HepG2 (cell line): Measurements from ENCODE around the gene UBR4. TPM values are rescaled to one million over a fixed set of nuclear protein-coding genes. Genes with fewer than 3 reads are reported as not detected.

Experiments used
- ATAC-seq: fragments of 200-7000 bp; cut with Tn5 transposase; 3 replicates; pipeline ENCODE4 v1.9.1; 2020; ENCODE audit warnings: mild to moderate bottlenecking, moderate library complexity
- BruUV-seq: library from RNA; stranded (reverse); fragments of 400-500 nt; replicated peaks from 2 replicates; lab custom pipeline; 2021; lab: Mats Ljungman, UMichigan
- CTCF ChIA-PET: fragments of 300-600 bp; formaldehyde crosslinking; extraction: SDS; loops from one replicate; lab custom pipeline; 2021; ENCODE audit warnings: low total read pairs, inconsistent platforms, low intra/inter-chr PET ratio; lab: Yijun Ruan, JAX
- POLR2A ChIA-PET: fragments of 350-600 bp; sonication (Branson Sonifier 250); formaldehyde crosslinking; loops from one replicate; lab custom pipeline; 2020; ENCODE audit warnings: antibody characterized with exemption, inconsistent platforms; lab: Yijun Ruan, JAX
- DNase-seq: peaks from one replicate; pipeline ENCODE4 v3.0.0-alpha.2; 2015; ENCODE audit warnings: low spot score
- FAIRE-seq: peaks from 3 replicates; lab custom pipeline; 2011; peaks lifted over from hg19 to GRCh38; lab: Jason Lieb, UNC
- H2AFZ ChIP-seq: one replicate; pipeline ENCODE4 v1.6.1; 2011; ENCODE audit warnings: low read length, inconsistent platforms
- H3K27ac ChIP-seq: fragments of 300-600 bp; 3 replicates; pipeline ENCODE4 v1.8.0; 2011; ENCODE audit warnings: mixed run types, mild to moderate bottlenecking, mixed read lengths, low read length, inconsistent platforms; ENCODE audit not compliant: insufficient read depth; ENCODE audit errors: extremely low read length
- H3K27me3 ChIP-seq, 2 experiments: fragments of 200-600 bp in 1 of 2; 2 replicates in 1 of 2; 3 replicates in 1 of 2; pipeline versions ENCODE4 v1.6.0 to v1.8.0; 2011; ENCODE audit warnings: low read length in 2 of 2, mild to moderate bottlenecking in 2 of 2, moderate library complexity in 2 of 2, inconsistent platforms in 1 of 2; ENCODE audit not compliant: insufficient read depth in 2 of 2, control insufficient read depth in 1 of 2
- H3K36me3 ChIP-seq, 2 experiments: fragments of 200-600 bp in 1 of 2; replicated peaks in 1 of 2; 2 replicates in 1 of 2; 3 replicates in 1 of 2; pipeline versions ENCODE4 v1.5.1 to v1.8.0; 2011; ENCODE audit warnings: low read length in 2 of 2, inconsistent platforms in 1 of 2; ENCODE audit not compliant: insufficient read depth in 2 of 2, control insufficient read depth in 1 of 2
- H3K4me1 ChIP-seq: 2 replicates; pipeline ENCODE4 v1.5.1; 2012; ENCODE audit warnings: low read length, inconsistent platforms; ENCODE audit not compliant: insufficient read depth
- H3K4me2 ChIP-seq: 2 replicates; pipeline ENCODE4 v1.6.0; 2011; ENCODE audit warnings: low read depth, low read length, inconsistent platforms
- H3K4me3 ChIP-seq, 3 experiments: fragments of 200-600 bp in 1 of 3; sonication (generic), shearing (Covaris generic) in 1 of 3; replicated peaks in 1 of 3; 2 replicates each; pipeline ENCODE4 v1.5.1; 2011 to 2016; ENCODE audit warnings: low read length in 3 of 3, inconsistent platforms in 2 of 3, low read depth in 2 of 3, mild to moderate bottlenecking in 2 of 3, control low read depth in 1 of 3, mixed read lengths in 1 of 3; ENCODE audit not compliant: insufficient read depth in 1 of 3
- H3K79me2 ChIP-seq: one replicate; pipeline ENCODE4 v1.6.1; 2011; ENCODE audit warnings: low read length, inconsistent platforms; ENCODE audit not compliant: insufficient read depth
- H3K9ac ChIP-seq: 2 replicates; pipeline ENCODE4 v1.6.0; 2011; ENCODE audit warnings: mild to moderate bottlenecking, low read depth, low read length, inconsistent platforms; ENCODE audit not compliant: insufficient read depth
- H3K9me3 ChIP-seq: 2 replicates; pipeline ENCODE4 v1.5.1; 2012; ENCODE audit warnings: mild to moderate bottlenecking, low read length
- H4K20me1 ChIP-seq: 2 replicates; pipeline ENCODE4 v1.6.0; 2011; ENCODE audit warnings: inconsistent platforms, mild to moderate bottlenecking, low read length, moderate library complexity; ENCODE audit not compliant: insufficient read depth
- GLI4 ChIP-seq: sonication (generic); formaldehyde crosslinking; IDR thresholded peaks from 2 replicates; pipeline ENCODE4 v1.5.1; 2020; ENCODE audit warnings: missing genetic modification reagents, mild to moderate bottlenecking, moderate library complexity, borderline replicate concordance
- HNF1B ChIP-seq: sonication (generic); formaldehyde crosslinking; IDR thresholded peaks from 2 replicates; pipeline ENCODE4 v1.5.1; 2020; ENCODE audit warnings: mild to moderate bottlenecking, moderate library complexity, missing genetic modification reagents
- HOXA5 ChIP-seq: sonication (generic); formaldehyde crosslinking; IDR thresholded peaks from 2 replicates; pipeline ENCODE4 v1.4.0; 2020; ENCODE audit warnings: missing genetic modification reagents
- IKZF1 ChIP-seq: fragments of 450-650 bp; IDR thresholded peaks from 2 replicates; pipeline ENCODE4 v1.7.1; 2016
- KDM5A ChIP-seq: fragments of 200-600 bp; sonication (generic); IDR thresholded peaks from 2 replicates; pipeline ENCODE4 v1.7.0; 2018; ENCODE audit warnings: antibody characterized with exemption, mild to moderate bottlenecking, low read length, borderline replicate concordance
- NFE2L1 ChIP-seq: sonication (generic); formaldehyde crosslinking; IDR thresholded peaks from 2 replicates; pipeline ENCODE4 v1.4.0; 2020; ENCODE audit warnings: missing genetic modification reagents, mild to moderate bottlenecking, borderline replicate concordance
- SOX13 ChIP-seq, 3 experiments: fragments of 450-650 bp in 1 of 3; sonication (generic) in 1 of 3; formaldehyde crosslinking in 1 of 3; IDR thresholded peaks in 2 of 3; conservative IDR thresholded peaks in 1 of 3; 2 replicates each; pipeline versions ENCODE4 v1.5.0 to v1.6.1; 2016 to 2020; ENCODE audit warnings: antibody characterized with exemption in 1 of 3, mild to moderate bottlenecking in 1 of 3, missing compliant biosample characterization in 1 of 3, missing genetic modification reagents in 1 of 3, moderate library complexity in 1 of 3
- SRF ChIP-seq: IDR thresholded peaks from 2 replicates; pipeline ENCODE4 v1.6.1; 2011; ENCODE audit warnings: mild to moderate bottlenecking, low read depth, low read length, moderate library complexity
- TGIF2 ChIP-seq: IDR thresholded peaks from 2 replicates; pipeline ENCODE4 v1.6.1; 2016; ENCODE audit warnings: control low read depth, missing compliant biosample characterization
- THAP11 ChIP-seq: IDR thresholded peaks from 2 replicates; pipeline ENCODE4 v1.6.1; 2016; ENCODE audit warnings: missing biosample characterization, missing genetic modification reagents
- THRA ChIP-seq: sonication (generic); formaldehyde crosslinking; IDR thresholded peaks from 2 replicates; pipeline ENCODE4 v1.4.0; 2020; ENCODE audit warnings: missing genetic modification reagents, borderline replicate concordance
- ZKSCAN1 ChIP-seq: fragments of 150-350 bp; IDR thresholded peaks from 2 replicates; pipeline ENCODE4 v1.6.1; 2014; ENCODE audit warnings: low read length
- ZNF18 ChIP-seq: sonication (generic); formaldehyde crosslinking; IDR thresholded peaks from 2 replicates; pipeline ENCODE4 v1.8.0; 2022; ENCODE audit warnings: mild to moderate bottlenecking, missing genetic modification reagents; ENCODE audit not compliant: insufficient replicate concordance
- ZNF251 ChIP-seq: sonication (generic); formaldehyde crosslinking; IDR thresholded peaks from 2 replicates; pipeline ENCODE4 v1.9.0; 2021; ENCODE audit warnings: mild to moderate bottlenecking, missing genetic modification reagents
- ZNF3 ChIP-seq: IDR thresholded peaks from 2 replicates; pipeline ENCODE4 v1.7.0; 2017; ENCODE audit warnings: inconsistent platforms
- ZNF317 ChIP-seq: sonication (generic); formaldehyde crosslinking; IDR thresholded peaks from 2 replicates; pipeline ENCODE4 v1.5.0; 2020; ENCODE audit warnings: mild to moderate bottlenecking, missing genetic modification reagents
- ZNF468 ChIP-seq: sonication (generic); formaldehyde crosslinking; IDR thresholded peaks from 2 replicates; pipeline ENCODE4 v1.8.0; 2022; ENCODE audit warnings: mild to moderate bottlenecking, moderate library complexity, missing genetic modification reagents
- ZNF589 ChIP-seq: sonication (generic); formaldehyde crosslinking; conservative IDR thresholded peaks from 2 replicates; pipeline ENCODE4 v1.8.0; 2022; ENCODE audit warnings: mild to moderate bottlenecking, moderate library complexity, missing genetic modification reagents
- WGBS: methylation state at CpG from one replicate; pipeline ENCODE4 v1.1.6; 2017; ENCODE audit warnings: low lambda C conversion rate; 5-methylcytosine and 5-hydroxymethylcytosine counted together
- in situ Hi-C: cut with HindIII; loops from 2 replicates; pipeline ENCODE4 v1.10.0; 2017; ENCODE audit warnings: low pct_unique_long_range_greater_than_20kb; ENCODE audit not compliant: extremely low pct_ligation_motif_present
- intact Hi-C: fragments of 100-400 bp; cut with micrococcal nuclease; formaldehyde crosslinking; loops from one replicate; pipeline ENCODE4 v1.10.0; 2022; ENCODE audit not compliant: unreplicated experiment
- polyA plus RNA-seq, 8 experiments: library from polyadenylated mRNA; depleted of rRNA in 3 of 8; stranded (reverse) in 7 of 8; unstranded in 1 of 8; fragments of >200 nt; fragmentation: Illumina TruSeq in 4 of 8; extraction: Trizol in 4 of 8; gene quantifications; 2 replicates each; pipeline versions ENCODE4 v1.2.1 to v1.2.3, GENCODE V29; 2011 to 2016; ENCODE audit warnings: low read depth in 4 of 8, missing spikeins in 1 of 8, mixed read lengths in 1 of 8; ENCODE audit not compliant: insufficient read depth in 1 of 8
- total RNA-seq, 5 experiments: library from RNA; depleted of rRNA; stranded (reverse); fragments of >200 nt; fragmentation: Illumina TruSeq; extraction: Trizol; gene quantifications; 2 replicates each; pipeline ENCODE4 v1.2.3, GENCODE V29; 2016; ENCODE audit warnings: low read depth in 1 of 5

The UBR4 gene
- total and polyA plus RNA-seq, 2 of the 13 experiments (the other 11 are each of a cell fraction or from before 2014, with no cell fraction given) = 59.1 to 106 TPM

GRCh38 chr1:19210772-19211549 lies 895 bp upstream of the UBR4 start (continued):
- TF ChIP-seq SOX13 (IDR thresholded peaks at IDR 0.05) = 0 out of 2 replicates have a peak, but pooled peaks have one; percentile 5
- no peak for TF ChIP-seq SOX13 (CRISPR knock-in tag; conservative IDR thresholded peaks at IDR 0.05 in 1 of 2, IDR thresholded peaks at IDR 0.05 in 1 of 2)
- TF ChIP-seq ZNF317 = no peak

GRCh38 chr1:19209439-19209989 lies 552 bp downstream of the UBR4 start:
- FAIRE-seq (no peak), ATAC-seq (peak; percentile 57), DNase-seq (peak; percentile 58)
- Histone ChIP-seq H3K27ac (peak overlapping the region; percentile 92), H3K9ac (peak overlapping the region; percentile 93), H3K4me2 (peak overlapping the region; percentile 82), H3K79me2 (peaks cover 86% of the 10 kb centered on the region), H2AFZ (no peak overlapping the region), H3K4me3 (peak overlapping the region; percentile 84 to 87 (median 84)), H3K4me1 (peaks cover 80% of the 10 kb centered on the region), H3K36me3 (peaks cover 5 to 13% of the 10 kb centered on the region in 2 experiments; a peak in 4 of 5 replicates), H4K20me1 (peaks cover 34% of the 10 kb centered on the region), H3K27me3 (peaks cover 0 to 4% of the 10 kb centered on the region in 2 experiments; a peak in 1 of 5 replicates), H3K9me3 (no peaks in the 10 kb centered on the region)
- WGBS = 2% methylated on average over 13 of the region's 28 CpGs
- POLR2A ChIA-PET = interaction anchor here (1.8 kb wide), 1 partner anchor 14 kb away, joined by 4 read pairs; no protein-coding TSS in a partner anchor
- BruUV-seq = TSS peak; percentile 56
- intact Hi-C loops = no loop called here
- in situ Hi-C loops = no loop called here
- CTCF ChIA-PET = no interaction called here
- TF ChIP-seq THAP11 (CRISPR knock-in tag) (no peak), ZNF18 (CRISPR knock-in tag) (no peak), ZNF468 (no peak), ZKSCAN1 (no peak), HOXA5 (CRISPR knock-in tag) (no peak), GLI4 (no peak), ZNF251 (CRISPR knock-in tag) (no peak), THRA (CRISPR knock-in tag) (no peak), TGIF2 (CRISPR knock-in tag) (peak; percentile 46; the same call in 1 of the 2 replicates), SRF (no peak), IKZF1 (no peak), HNF1B (CRISPR knock-in tag) (no peak), KDM5A (peak; percentile 78; the same call in 1 of the 2 replicates), ZNF3 (CRISPR knock-in tag) (no peak), ZNF589 (CRISPR knock-in tag) (no peak), NFE2L1 (CRISPR knock-in tag) (no peak)
